GM19452 (cell line): ENCODE data around the gene CA7.
"Not testable (repeated sequence)": the region's sequence is repeated elsewhere in the genome, so short reads cannot be mapped to it uniquely, and the experiment has no call there.

Source experiments
- ATAC-seq: cut with Tn5 transposase; IDR thresholded peaks from one replicate; pipeline ENCODE4 v1.9.1; 2021; ENCODE audit not compliant: unreplicated experiment

The CA7 gene

GRCh38 chr16:66846266-66846665 lies 2.1 kb downstream of the CA7 start:
- no peak for ATAC-seq

GRCh38 chr16:66846831-66847230 lies 2.6 kb downstream of the CA7 start:
- no peak for ATAC-seq

GRCh38 chr16:66847533-66848067 lies 3.4 kb downstream of the CA7 start:
- ATAC-seq: no peak

- no peak for ATAC-seq
Measured at GRCh38 chr16:66848172-66848571, 4.0 kb downstream of the CA7 start.

- ATAC-seq: no peak
Measured at GRCh38 chr16:66849021-66849420, 4.8 kb downstream of the CA7 start.

GRCh38 chr16:66849549-66849948 lies 5.3 kb downstream of the CA7 start:
- no peak for ATAC-seq

- ATAC-seq: no peak
Measured at GRCh38 chr16:66850115-66850815, 6.1 kb downstream of the CA7 start.

GRCh38 chr16:66851166-66851964 lies 7.2 kb downstream of the CA7 start:
- ATAC-seq: no peak

- no peak for ATAC-seq
Measured at GRCh38 chr16:66853261-66854139, 9.3 kb downstream of the CA7 start.

GRCh38 chr16:66856184-66856730 lies 12.0 kb downstream of the CA7 start:
- no peak for ATAC-seq

- no peak for ATAC-seq
Measured at GRCh38 chr16:66856801-66857200, 12.6 kb downstream of the CA7 start.

GRCh38 chr16:66857437-66857836 lies 13.2 kb downstream of the CA7 start:
- no peak for ATAC-seq

GRCh38 chr16:66858740-66859396 lies 14.7 kb downstream of the CA7 start:
- peak; percentile 53 for ATAC-seq

- ATAC-seq: no peak
Measured at GRCh38 chr16:66859397-66860068, 15.3 kb downstream of the CA7 start.

- no peak for ATAC-seq
Measured at GRCh38 chr16:66862023-66862520, 17.9 kb downstream of the CA7 start.

GRCh38 chr16:66863707-66864106 lies 19.5 kb downstream of the CA7 start:
- ATAC-seq: no peak

- no peak for ATAC-seq
Measured at GRCh38 chr16:66869424-66869823, 25.2 kb downstream of the CA7 start.

GRCh38 chr16:66871363-66871762 lies 27.1 kb downstream of the CA7 start:
- not testable (repeated sequence) for ATAC-seq

- no peak for ATAC-seq
Measured at GRCh38 chr16:66871840-66872239, 27.6 kb downstream of the CA7 start.

GRCh38 chr16:66872559-66872942 lies 28.3 kb downstream of the CA7 start:
- no peak for ATAC-seq
